ENCODE data around the gene DUSP8.

Gene DUSP8

GRCh38 chr11:1567052-1567720, 4.9 kb downstream of the DUSP8 start:
- no peak for TF ChIP-seq CTCF (IDR thresholded peaks at IDR 0.05)

- peak; percentile 34; the same call in 1 of the 2 replicates for TF ChIP-seq CTCF (IDR thresholded peaks at IDR 0.05)
Measured at GRCh38 chr11:1566381-1567051, 5.6 kb downstream of the DUSP8 start.

GRCh38 chr11:1565904-1566247, 6.2 kb downstream of the DUSP8 start:
- no peak for TF ChIP-seq CTCF (IDR thresholded peaks at IDR 0.05)

- TF ChIP-seq CTCF (IDR thresholded peaks at IDR 0.05), result no peak
Measured at GRCh38 chr11:1565173-1565903, 6.7 kb downstream of the DUSP8 start.

- TF ChIP-seq CTCF (IDR thresholded peaks at IDR 0.05), result no peak
Measured at GRCh38 chr11:1564535-1565172, 7.4 kb downstream of the DUSP8 start.

GRCh38 chr11:1563697-1564534, 8.2 kb downstream of the DUSP8 start:
- no peak for TF ChIP-seq CTCF (IDR thresholded peaks at IDR 0.05)

- no peak for TF ChIP-seq CTCF (IDR thresholded peaks at IDR 0.05)
Measured at GRCh38 chr11:1563149-1563638, 8.9 kb downstream of the DUSP8 start.

All from LNCAP (cell line).